Esophagus squamous epithelium (tissue), 4 donors: ENCODE data around the gene PPM1N.

Source experiments
- POLR2A ChIP-seq, 4 donors: fragments of 450-650 bp; IDR thresholded peaks; one replicate each; pipeline ENCODE4 v1.6.1; 2017; ENCODE audit warnings: antibody characterized with exemption in 4 of 4, mild to moderate bottlenecking in 4 of 4, moderate library complexity in 3 of 4
- TF ChIP-seq, protein P1 (sequence below), 6 experiments: fragments of 450-650 bp in 4 of 6; fragments of 200-600 bp in 2 of 6; sonication (generic) in 2 of 6; IDR thresholded peaks; one replicate each; pipeline ENCODE4 v1.5.1; 2016 to 2019; ENCODE audit warnings: antibody characterized with exemption in 6 of 6, mild to moderate bottlenecking in 4 of 6, moderate library complexity in 4 of 6

- TF ChIP-seq, protein P1, sequence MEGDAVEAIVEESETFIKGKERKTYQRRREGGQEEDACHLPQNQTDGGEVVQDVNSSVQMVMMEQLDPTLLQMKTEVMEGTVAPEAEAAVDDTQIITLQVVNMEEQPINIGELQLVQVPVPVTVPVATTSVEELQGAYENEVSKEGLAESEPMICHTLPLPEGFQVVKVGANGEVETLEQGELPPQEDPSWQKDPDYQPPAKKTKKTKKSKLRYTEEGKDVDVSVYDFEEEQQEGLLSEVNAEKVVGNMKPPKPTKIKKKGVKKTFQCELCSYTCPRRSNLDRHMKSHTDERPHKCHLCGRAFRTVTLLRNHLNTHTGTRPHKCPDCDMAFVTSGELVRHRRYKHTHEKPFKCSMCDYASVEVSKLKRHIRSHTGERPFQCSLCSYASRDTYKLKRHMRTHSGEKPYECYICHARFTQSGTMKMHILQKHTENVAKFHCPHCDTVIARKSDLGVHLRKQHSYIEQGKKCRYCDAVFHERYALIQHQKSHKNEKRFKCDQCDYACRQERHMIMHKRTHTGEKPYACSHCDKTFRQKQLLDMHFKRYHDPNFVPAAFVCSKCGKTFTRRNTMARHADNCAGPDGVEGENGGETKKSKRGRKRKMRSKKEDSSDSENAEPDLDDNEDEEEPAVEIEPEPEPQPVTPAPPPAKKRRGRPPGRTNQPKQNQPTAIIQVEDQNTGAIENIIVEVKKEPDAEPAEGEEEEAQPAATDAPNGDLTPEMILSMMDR (IDR thresholded peaks at IDR 0.05), result peak in 3 of 6 experiments; percentile 11 to 18 (median 13)
- peak in 1 of 4 donors; percentile 58 for TF ChIP-seq POLR2A (IDR thresholded peaks at IDR 0.05)
Measured at GRCh38 chr19:45508861-45509691, 10.8 kb downstream of the PPM1N start.
